PC-3 (cell line): Measurements from ENCODE around the gene CORO2B. TPM values are rescaled to one million over a fixed set of nuclear protein-coding genes. Genes with fewer than 3 reads are reported as not detected.

ENCODE experiments used
- ATAC-seq: fragments of 200-7000 bp; cut with Tn5 transposase; 2 replicates; pipeline ENCODE4 v1.9.1; 2020; ENCODE audit warnings: mild to moderate bottlenecking, moderate library complexity
- BruUV-seq: library from RNA; stranded (reverse); fragments of 400-500 nt; replicated peaks from 2 replicates; lab custom pipeline; 2021; lab: Mats Ljungman, UMichigan
- CTCF ChIA-PET: fragments of 300-600 bp; sonication (Branson Sonifier 250); formaldehyde crosslinking; loops from one replicate; lab custom pipeline; 2022; ENCODE audit warnings: antibody characterized with exemption; lab: Charles Lee
- POLR2A ChIA-PET: fragments of 300-600 bp; sonication (Branson Sonifier 250); formaldehyde crosslinking; loops from one replicate; lab custom pipeline; 2022; ENCODE audit warnings: antibody characterized with exemption; ENCODE audit not compliant: unreplicated experiment; lab: Charles Lee
- DNase-seq: peaks from one replicate; pipeline ENCODE4 v3.0.0-alpha.2; 2015
- H2AFZ ChIP-seq: fragments of 300-600 bp; sonication (generic); 2 replicates; pipeline ENCODE4 v1.6.0; 2016; ENCODE audit warnings: antibody characterized with exemption, low read length
- H3F3A ChIP-seq: fragments of 300-600 bp; sonication (generic); one replicate; pipeline ENCODE4 v1.6.0; 2017; ENCODE audit warnings: antibody characterized with exemption, low read length, control low read depth, mild to moderate bottlenecking; ENCODE audit not compliant: unreplicated experiment
- H3K27ac ChIP-seq: fragments of 300-600 bp; sonication (generic); 2 replicates; pipeline ENCODE4 v1.5.1; 2016; ENCODE audit warnings: mild to moderate bottlenecking, low read length
- H3K27me3 ChIP-seq: fragments of 300-600 bp; sonication (generic); 2 replicates; pipeline ENCODE4 v1.6.1; 2016; ENCODE audit warnings: low read length, mixed read lengths
- H3K36me3 ChIP-seq: fragments of 300-600 bp; sonication (generic); 2 replicates; pipeline ENCODE4 v1.6.1; 2016; ENCODE audit warnings: low read depth, mixed run types, low read length, mixed read lengths
- H3K4me1 ChIP-seq: fragments of 300-600 bp; sonication (generic); 2 replicates; pipeline ENCODE4 v1.5.1; 2016; ENCODE audit warnings: low read length; ENCODE audit not compliant: insufficient read depth
- H3K4me2 ChIP-seq: fragments of 300-600 bp; sonication (generic); 2 replicates; pipeline ENCODE4 v1.6.0; 2016; ENCODE audit warnings: low read length
- H3K4me3 ChIP-seq: fragments of 300-600 bp; sonication (generic); 2 replicates; pipeline ENCODE4 v1.5.1; 2016; ENCODE audit warnings: mild to moderate bottlenecking, low read length, mixed read lengths
- H3K79me2 ChIP-seq: fragments of 300-600 bp; sonication (generic); 2 replicates; pipeline ENCODE4 v1.6.1; 2017; ENCODE audit warnings: low read length, mixed read lengths
- H3K9ac ChIP-seq: fragments of 300-600 bp; sonication (generic); 2 replicates; pipeline ENCODE4 v1.6.0; 2016; ENCODE audit warnings: mild to moderate bottlenecking, low read length
- H3K9me2 ChIP-seq: fragments of 300-600 bp; sonication (generic); replicated peaks from 2 replicates; pipeline ENCODE4 v1.6.1; 2016; ENCODE audit warnings: mixed run types, low read length, mixed read lengths
- H3K9me3 ChIP-seq: fragments of 300-600 bp; sonication (generic); 2 replicates; pipeline ENCODE4 v1.6.1; 2016; ENCODE audit warnings: low read length, mixed read lengths
- H4K20me1 ChIP-seq: fragments of 300-600 bp; sonication (generic); 2 replicates; pipeline ENCODE4 v1.6.1; 2016; ENCODE audit warnings: low read length, mixed read lengths
- CTCF ChIP-seq: fragments of 300-600 bp; sonication (generic); conservative IDR thresholded peaks from 2 replicates; pipeline ENCODE4 v1.5.1; 2017; ENCODE audit warnings: antibody characterized with exemption, low read depth, mild to moderate bottlenecking, low read length
- EZH2 ChIP-seq: fragments of 300-600 bp; sonication (generic); IDR thresholded peaks from one replicate; pipeline ENCODE4 v1.6.1; 2017; ENCODE audit warnings: antibody characterized with exemption, mild to moderate bottlenecking, low read length; ENCODE audit not compliant: unreplicated experiment
- EZH2phosphoT487 ChIP-seq: fragments of 300-600 bp; sonication (generic); IDR thresholded peaks from 2 replicates; pipeline ENCODE4 v1.6.1; 2018; ENCODE audit warnings: mild to moderate bottlenecking, antibody characterized with exemption, low read length, borderline replicate concordance
- intact Hi-C: fragments of 100-400 bp; cut with micrococcal nuclease; formaldehyde crosslinking; loops from 2 replicates; pipeline ENCODE4 v1.9.0; 2023
- total RNA-seq: library from RNA; depleted of rRNA; stranded (reverse); fragments of >200 nt; gene quantifications from 2 replicates; pipeline ENCODE4 v1.2.3, GENCODE V29; 2014

The CORO2B gene
- total RNA-seq, 1 experiment from 2014 or later, result 0.66 TPM

GRCh38 chr15:68536331-68537095, 42.3 kb upstream of the CORO2B start:
- no TSS peak for BruUV-seq

GRCh38 chr15:68537097-68537496, 41.7 kb upstream of the CORO2B start:
- intact Hi-C loops, result no loop called here
- Histone ChIP-seq H3K4me1 (no peaks in the 10 kb centered on the region), H3K36me3 (no peaks in the 10 kb centered on the region), H4K20me1 (no peaks in the 10 kb centered on the region), H3K9ac (no peak overlapping the region), H3K27me3 (0 out of 2 replicates have a peak, but pooled peaks cover 4% of the 10 kb centered on the region), H3K9me3 (no peaks in the 10 kb centered on the region), H3K4me2 (no peak overlapping the region), H3K9me2 (no peaks in the 10 kb centered on the region), H3F3A (no peaks in the 10 kb centered on the region), H3K27ac (no peak overlapping the region), H3K4me3 (no peak overlapping the region), H3K79me2 (no peaks in the 10 kb centered on the region), H2AFZ (no peak overlapping the region)
- no TSS peak for BruUV-seq
- TF ChIP-seq EZH2phosphoT487 (no peak), CTCF (no peak), EZH2 (no peak)
- CTCF ChIA-PET, result no interaction called here
- peak; percentile 21 for DNase-seq
- POLR2A ChIA-PET, result no interaction called here
- no peak for ATAC-seq

More at GRCh38 chr15:68536331-68537095, 42.3 kb upstream of the CORO2B start:
- no peaks in the 10 kb centered on the region for H3K4me1 ChIP-seq
- H3K36me3 ChIP-seq, result no peaks in the 10 kb centered on the region
- no peaks in the 10 kb centered on the region for H3K9me2 ChIP-seq
- no peaks in the 10 kb centered on the region for H3K9me3 ChIP-seq
- no peaks in the 10 kb centered on the region for H4K20me1 ChIP-seq
- H3K27ac ChIP-seq, result no peak overlapping the region
- H3K79me2 ChIP-seq, result no peaks in the 10 kb centered on the region
- CTCF ChIA-PET, result no interaction called here
- H3K4me2 ChIP-seq, result no peak overlapping the region
- ATAC-seq, result no peak
- no peaks in the 10 kb centered on the region for H3F3A ChIP-seq
- intact Hi-C loops, result no loop called here
- TF ChIP-seq EZH2 (no peak), EZH2phosphoT487 (no peak), CTCF (no peak)
- no peak overlapping the region for H3K9ac ChIP-seq
- POLR2A ChIA-PET, result no interaction called here
- H2AFZ ChIP-seq, result no peak overlapping the region
- no peak overlapping the region for H3K4me3 ChIP-seq
- peak; percentile 20 for DNase-seq
- H3K27me3 ChIP-seq, result 0 out of 2 replicates have a peak, but pooled peaks cover 6% of the 10 kb centered on the region

GRCh38 chr15:68537506-68537905, 41.3 kb upstream of the CORO2B start:
- ChIA-PET CTCF (no interaction called here), POLR2A (no interaction called here)
- ATAC-seq (no peak), DNase-seq (no peak)
- Histone ChIP-seq H4K20me1 (no peaks in the 10 kb centered on the region), H3K9ac (no peak overlapping the region), H3K27ac (no peak overlapping the region), H3F3A (no peaks in the 10 kb centered on the region), H3K27me3 (no peaks in the 10 kb centered on the region), H3K9me2 (no peaks in the 10 kb centered on the region), H3K36me3 (no peaks in the 10 kb centered on the region), H3K4me2 (no peak overlapping the region), H3K79me2 (no peaks in the 10 kb centered on the region), H3K4me1 (no peaks in the 10 kb centered on the region), H3K4me3 (no peak overlapping the region), H2AFZ (no peak overlapping the region), H3K9me3 (no peaks in the 10 kb centered on the region)
- intact Hi-C loops, result no loop called here
- TF ChIP-seq CTCF (no peak), EZH2phosphoT487 (no peak), EZH2 (no peak)
- BruUV-seq, result no TSS peak
